ENCODE data around the gene PHF24.
A peak's percentile ranks its signal among the peaks of the same experiment; 100 is the strongest.
"Not testable (repeated sequence)": the region's sequence is repeated elsewhere in the genome, so short reads cannot be mapped to it uniquely, and the experiment has no call there.

PHF24 gene

GRCh38 chr9:34957492-34958410, at the start of gene PHF24:
Gene PHF24, plus strand, starts transcription at chr9:34958285. Its CDS starts 13,014 bp downstream, at chr9:34971299.
- DNase-seq (ENCODE audit: low spot score), result no peak

- DNase-seq (ENCODE audit: low spot score), result no peak
These were observed 31.0 kb upstream of the PHF24 start for GRCh38 chr9:34927061-34927460.

GRCh38 chr9:34928921-34929320, 29.2 kb upstream of the PHF24 start:
- DNase-seq (ENCODE audit: low spot score), result no peak

- DNase-seq (ENCODE audit: low spot score), result peak; percentile 16
These were observed 28.5 kb upstream of the PHF24 start for GRCh38 chr9:34929506-34930102.

- DNase-seq (ENCODE audit: low spot score), result not testable (repeated sequence)
These were observed 18.1 kb upstream of the PHF24 start for GRCh38 chr9:34939989-34940388.

- DNase-seq (ENCODE audit: low spot score), result no peak
These were observed 9.6 kb upstream of the PHF24 start for GRCh38 chr9:34948451-34948850.

GRCh38 chr9:34954225-34954624, 3.9 kb upstream of the PHF24 start:
- DNase-seq (ENCODE audit: low spot score), result no peak

GRCh38 chr9:34956066-34956465, 2.0 kb upstream of the PHF24 start:
- DNase-seq (ENCODE audit: low spot score), result not testable (repeated sequence)

GRCh38 chr9:34956648-34957047, 1.4 kb upstream of the PHF24 start:
- DNase-seq (ENCODE audit: low spot score), result no peak

GRCh38 chr9:34958411-34958982, 412 bp downstream of the PHF24 start:
- no peak for DNase-seq (ENCODE audit: low spot score)

GRCh38 chr9:34959461-34959860, 1.4 kb downstream of the PHF24 start:
- no peak for DNase-seq (ENCODE audit: low spot score)

- no peak for DNase-seq (ENCODE audit: low spot score)
These were observed 3.7 kb downstream of the PHF24 start for GRCh38 chr9:34961574-34962490.

GRCh38 chr9:34962546-34962945, 4.5 kb downstream of the PHF24 start:
- DNase-seq (ENCODE audit: low spot score), result no peak

- no peak for DNase-seq (ENCODE audit: low spot score)
These were observed 5.5 kb downstream of the PHF24 start for GRCh38 chr9:34963552-34963951.

GRCh38 chr9:34964458-34964857, 6.4 kb downstream of the PHF24 start:
- DNase-seq (ENCODE audit: low spot score), result no peak

GRCh38 chr9:34971146-34971811, 13.2 kb downstream of the PHF24 start:
- DNase-seq (ENCODE audit: low spot score), result no peak

- no peak for DNase-seq (ENCODE audit: low spot score)
These were observed 16.6 kb downstream of the PHF24 start for GRCh38 chr9:34974664-34975063.

GRCh38 chr9:34976441-34976840, 18.4 kb downstream of the PHF24 start:
- no peak for DNase-seq (ENCODE audit: low spot score)

- DNase-seq (ENCODE audit: low spot score), result no peak
These were observed 18.9 kb downstream of the PHF24 start for GRCh38 chr9:34976992-34977391.

- no peak for DNase-seq (ENCODE audit: low spot score)
These were observed 22.2 kb downstream of the PHF24 start for GRCh38 chr9:34980181-34980761.

GRCh38 chr9:34982361-34982760, 24.3 kb downstream of the PHF24 start:
- DNase-seq (ENCODE audit: low spot score), result no peak

Measured in CD4-positive, alpha-beta T cell treated with Interleukin-2 at 100 ng/mL for 4 hours (primary cell).